HG03135 (cell line): Measurements from ENCODE around the gene EPB41L2.
"Not testable (repeated sequence)": the region's sequence is repeated elsewhere in the genome, so short reads cannot be mapped to it uniquely, and the experiment has no call there.

Experiments used
- ATAC-seq: cut with Tn5 transposase; IDR thresholded peaks from one replicate; pipeline ENCODE4 v1.9.1; 2021; ENCODE audit warnings: mild to moderate bottlenecking, moderate library complexity; ENCODE audit not compliant: unreplicated experiment

Gene EPB41L2

DNA sequence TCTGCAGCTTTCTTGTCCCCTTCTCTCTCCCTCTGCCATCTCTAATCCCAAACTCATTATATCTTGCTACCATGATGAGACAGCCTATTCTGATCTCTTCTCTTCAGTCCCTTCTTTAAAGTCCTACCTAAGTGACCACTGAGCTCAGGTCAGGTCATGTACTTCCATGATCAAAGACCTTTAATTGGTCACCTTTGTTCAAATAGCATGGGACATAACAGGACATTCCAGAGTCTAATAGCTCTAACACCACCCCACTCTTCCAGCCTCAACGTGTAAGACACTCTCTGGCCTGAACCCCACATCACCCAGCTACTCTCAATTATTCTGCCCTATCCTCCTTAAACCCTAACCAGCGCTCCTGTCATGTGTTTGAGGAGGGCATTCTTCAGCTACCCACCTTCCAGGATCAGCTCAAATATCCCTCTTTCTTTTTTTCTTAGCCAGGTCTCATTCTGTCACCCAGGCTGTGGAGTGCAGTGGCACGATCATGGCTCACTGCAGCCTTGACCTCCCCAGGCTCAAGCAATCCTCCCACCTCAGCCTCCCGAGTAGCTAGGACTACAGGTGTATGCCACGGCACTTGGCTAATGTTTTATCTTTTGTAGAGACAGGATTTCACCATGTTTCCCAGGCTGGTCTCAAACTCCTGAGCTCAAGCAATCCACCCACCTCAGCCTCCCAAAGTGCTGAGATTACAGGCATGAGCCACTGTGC, 237.9 kb downstream of the EPB41L2 start:
- ATAC-seq: no peak

DNA sequence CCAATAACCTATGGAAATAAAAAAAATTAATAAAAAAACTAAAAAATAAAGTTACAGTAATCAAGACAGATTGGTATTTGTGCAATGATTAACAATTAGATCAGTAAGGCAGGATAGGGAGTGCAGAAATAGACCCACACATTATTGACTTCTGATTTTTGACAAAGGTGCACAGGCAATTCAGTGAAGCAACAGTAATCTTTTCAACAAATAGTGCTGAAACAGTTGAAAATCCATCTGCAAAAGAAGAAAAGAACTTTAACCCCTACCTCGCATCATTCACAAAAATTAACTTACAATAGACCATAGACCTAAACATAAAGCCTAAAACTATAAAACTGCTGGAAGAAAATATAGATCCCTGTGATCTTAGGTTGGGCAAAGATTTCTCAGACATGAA, 240.3 kb downstream of the EPB41L2 start:
- ATAC-seq: no peak

DNA sequence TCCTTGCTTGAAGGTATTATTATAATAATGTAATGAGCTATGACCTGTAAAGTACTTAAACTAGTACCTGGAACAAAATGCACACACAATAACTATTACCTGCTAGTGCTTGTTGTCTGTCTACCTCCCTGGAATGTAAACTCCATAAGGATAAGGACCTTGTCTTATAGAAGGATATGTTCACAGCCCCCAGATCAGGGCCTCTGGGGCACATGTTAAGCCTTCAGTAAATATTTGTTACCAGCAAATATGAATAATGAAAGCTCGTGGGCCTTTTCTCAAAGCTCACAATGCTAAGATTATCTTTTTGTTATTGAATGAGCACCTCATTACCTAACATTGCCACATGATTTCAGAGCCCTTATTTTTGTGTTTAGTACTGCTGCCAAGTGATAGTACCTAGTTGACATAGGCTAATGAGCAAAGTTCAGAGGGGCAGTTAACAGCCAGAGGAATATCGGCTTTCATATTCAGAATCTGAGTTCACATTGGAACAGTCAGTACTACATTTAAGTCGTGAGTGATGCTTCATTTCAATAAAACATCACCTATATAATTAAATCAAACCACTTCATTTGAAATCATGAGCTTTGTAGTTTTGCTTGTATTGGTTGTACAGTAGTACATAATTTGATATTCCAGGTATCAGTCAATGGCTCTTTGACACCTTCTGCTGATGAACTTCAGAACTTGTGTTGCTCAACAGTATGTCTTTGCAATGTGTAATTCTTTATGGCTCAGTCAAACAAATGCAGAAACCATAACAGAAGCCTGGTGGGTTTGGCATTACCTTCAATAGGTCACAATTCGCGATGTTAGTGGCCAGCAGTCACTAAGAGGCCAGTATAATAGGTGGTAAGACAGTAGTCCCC, 247.6 kb downstream of the EPB41L2 start:
- ATAC-seq: no peak

DNA sequence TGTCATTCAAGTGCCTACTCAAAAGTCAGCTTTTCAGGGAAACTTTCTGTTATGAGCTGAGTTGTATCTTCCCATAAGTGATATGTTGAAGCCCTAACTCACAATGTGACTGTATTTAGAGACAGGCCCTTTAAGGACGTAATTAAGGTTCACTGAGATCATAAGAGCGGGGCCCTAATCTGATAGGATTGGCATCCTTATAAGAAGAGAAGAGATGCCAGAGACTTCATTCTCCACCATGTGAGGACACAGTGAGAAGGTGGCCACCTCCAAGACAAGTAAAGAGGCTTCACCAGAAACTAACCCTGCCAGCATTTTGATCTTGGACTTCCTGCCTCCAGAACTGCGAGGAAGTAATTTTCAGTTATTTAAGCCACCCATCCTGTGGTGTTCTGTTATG, 248.5 kb downstream of the EPB41L2 start:
- ATAC-seq: no peak

DNA sequence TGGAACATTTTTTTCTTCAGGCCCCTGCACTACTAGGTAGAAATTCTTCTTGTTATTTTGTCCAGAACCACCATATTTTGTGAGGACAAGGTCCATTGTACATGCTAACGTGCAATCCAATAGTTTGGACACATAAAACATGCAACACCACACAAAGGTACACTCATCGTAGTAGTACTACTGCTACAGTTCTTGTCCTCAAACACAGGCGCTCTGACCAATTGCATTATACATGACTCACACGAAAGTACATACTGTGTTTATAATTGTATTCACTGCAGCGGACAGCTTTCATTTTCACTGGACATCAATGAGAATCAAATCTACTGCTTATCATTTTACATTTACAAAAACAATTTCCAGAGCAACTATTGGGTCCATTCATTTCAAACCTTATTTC, 251.1 kb downstream of the EPB41L2 start:
- ATAC-seq: no peak

DNA sequence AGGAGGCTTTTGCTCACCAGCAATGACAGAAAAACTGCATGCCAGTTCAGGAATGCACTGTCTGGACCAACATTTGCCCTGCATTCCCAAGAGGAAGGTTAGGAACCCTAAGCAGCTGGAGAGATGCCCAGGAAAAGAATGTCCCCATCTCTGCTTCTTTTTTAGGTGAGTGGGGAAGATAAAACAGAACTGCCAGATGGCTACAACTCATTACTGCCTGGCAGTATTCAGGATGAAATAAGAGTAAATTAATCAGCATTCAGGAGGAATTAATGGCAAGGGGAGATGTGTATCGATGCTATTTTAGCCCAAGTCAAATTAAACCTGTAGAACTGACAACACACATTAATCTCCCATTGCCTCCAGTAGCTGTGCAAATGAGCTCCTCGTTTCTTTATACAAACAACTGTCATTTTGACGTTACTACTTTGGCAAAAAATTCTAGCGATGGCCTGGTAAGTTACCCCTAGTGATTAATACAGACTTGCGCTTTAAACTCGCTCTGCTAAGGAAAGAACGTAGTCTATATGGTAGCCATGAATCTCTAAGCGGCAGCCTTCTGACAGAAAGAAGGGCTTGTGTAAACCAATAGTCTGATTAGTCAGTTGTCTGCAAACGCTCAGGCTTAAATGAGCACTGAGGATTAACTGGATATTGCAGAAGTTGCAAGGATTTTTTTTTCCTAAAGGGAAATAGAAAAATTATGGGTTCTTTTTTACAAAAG, 252.6 kb downstream of the EPB41L2 start:
- no peak for ATAC-seq

DNA sequence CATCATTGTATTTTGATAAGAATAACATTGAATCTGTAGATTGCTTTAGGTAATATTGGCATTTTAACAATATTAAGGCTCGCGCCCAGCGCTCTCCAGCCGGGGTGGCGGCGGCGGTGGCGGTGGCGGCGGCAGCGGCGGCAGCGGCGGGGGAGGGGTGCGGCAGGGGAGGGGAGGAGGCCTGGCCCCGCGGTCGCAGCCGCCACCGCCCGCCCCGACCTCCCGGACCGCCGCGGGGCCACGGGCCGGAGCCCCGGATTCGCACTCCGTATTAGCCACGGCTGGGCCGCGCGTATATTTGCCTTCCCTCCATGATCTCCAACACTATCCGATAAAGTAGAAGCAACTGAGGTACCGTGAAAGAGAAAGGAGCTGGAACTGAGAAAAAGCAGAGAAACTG, 261.7 kb downstream of the EPB41L2 start:
- not testable (repeated sequence) for ATAC-seq

DNA sequence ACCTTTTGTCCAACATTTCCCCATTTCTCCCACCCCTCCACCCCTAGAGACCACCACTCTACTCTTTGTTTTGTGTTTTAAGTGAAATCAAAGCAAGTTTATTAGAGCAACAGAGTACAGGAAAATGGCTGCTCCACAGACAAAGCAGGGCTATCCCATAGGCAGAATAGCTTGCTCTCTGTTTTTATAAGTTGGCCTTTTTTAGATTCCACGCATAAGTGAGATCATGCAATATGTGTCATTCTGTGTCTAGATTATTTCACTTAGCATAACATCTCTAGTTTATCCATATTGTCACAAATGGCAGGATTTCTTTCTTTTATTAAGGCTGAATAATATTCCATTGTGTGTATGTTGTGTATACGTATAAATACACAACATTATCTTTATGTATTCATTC, 266.0 kb downstream of the EPB41L2 start:
- no peak for ATAC-seq

DNA sequence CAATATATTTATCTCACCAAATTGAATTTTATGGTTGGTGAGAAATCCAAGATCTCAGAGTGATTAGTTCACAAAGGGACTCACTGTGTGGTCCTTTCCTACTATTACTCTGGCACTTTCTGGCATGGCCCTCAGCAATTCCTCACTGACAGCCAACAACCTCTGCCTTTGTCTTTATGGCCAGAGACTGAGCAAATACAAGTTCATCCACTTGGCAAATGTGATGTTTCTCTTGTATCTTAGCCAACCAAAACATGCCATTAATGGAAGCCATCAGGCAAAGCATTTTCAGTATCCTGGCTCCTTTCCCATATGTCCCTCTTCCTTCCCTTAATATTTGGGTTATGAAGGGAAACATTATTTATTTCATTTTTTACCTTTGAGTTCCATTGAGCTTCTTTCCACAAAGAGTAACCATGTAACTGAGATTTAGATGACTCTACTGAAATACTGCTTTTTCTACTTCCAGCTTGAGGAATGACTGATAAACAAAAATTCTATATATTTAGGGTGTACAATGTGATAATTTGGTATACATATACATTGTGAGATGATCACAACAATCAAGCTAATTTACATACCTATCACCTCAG, 266.6 kb downstream of the EPB41L2 start:
- ATAC-seq: no peak

DNA sequence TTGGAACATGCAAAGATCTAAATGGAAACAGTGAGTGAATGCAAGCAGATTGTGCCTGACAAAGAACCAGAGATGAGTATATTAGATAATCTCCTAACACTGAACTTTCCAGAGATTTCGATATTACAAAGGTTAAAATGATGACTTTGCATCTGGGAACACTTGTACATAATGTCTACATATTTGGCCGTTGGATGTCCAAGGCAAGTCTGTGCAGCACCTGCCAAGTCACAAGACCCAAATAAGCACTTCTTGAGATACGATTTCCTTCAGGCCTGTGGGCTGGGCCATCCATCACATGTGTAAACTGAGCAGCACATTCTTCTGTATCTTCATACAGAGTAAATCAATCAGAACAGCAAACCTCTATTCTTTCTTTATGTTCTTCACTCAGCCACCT, 268.3 kb downstream of the EPB41L2 start:
- ATAC-seq: no peak

DNA sequence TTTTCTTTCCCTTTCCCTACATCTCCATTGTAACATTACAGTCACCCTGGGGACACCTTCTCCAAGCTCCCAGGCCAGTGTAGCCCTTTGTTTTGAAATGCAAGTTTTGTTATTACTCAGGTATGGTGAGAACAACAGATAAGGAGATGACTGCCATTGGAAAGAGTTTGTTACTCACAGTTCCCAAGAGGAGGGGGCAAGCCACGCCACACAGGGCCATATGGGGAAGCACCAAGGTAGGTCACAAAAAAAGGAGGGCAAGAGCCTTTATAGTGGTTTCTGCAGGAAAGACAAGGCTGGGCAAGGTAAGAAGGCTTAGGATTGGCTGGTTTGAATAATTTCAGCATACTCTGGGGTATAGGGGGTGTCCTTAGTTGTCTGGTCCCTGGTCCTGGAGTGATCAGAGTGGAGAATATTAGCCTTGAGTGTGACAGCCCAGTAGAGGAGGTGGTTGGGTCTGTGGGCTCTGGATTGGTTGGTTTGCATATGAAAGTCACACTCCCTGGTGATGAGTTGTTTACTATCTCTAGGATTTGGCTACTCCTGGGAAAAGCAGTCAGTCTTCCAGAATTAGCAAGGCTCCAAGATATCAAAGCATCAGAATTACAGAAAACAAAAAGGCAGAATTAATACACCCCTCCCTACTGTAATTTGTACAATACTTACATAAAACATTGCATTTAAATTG, 268.9 kb downstream of the EPB41L2 start:
- ATAC-seq: no peak
